GM18858 (cell line): Measurements from ENCODE around the gene EDAR.

Source experiments
- ATAC-seq: cut with Tn5 transposase; IDR thresholded peaks from one replicate; pipeline ENCODE4 v1.9.1; 2021; ENCODE audit not compliant: unreplicated experiment

The EDAR gene

GRCh38 chr2:108926561-108927380 lies 62.2 kb downstream of the EDAR start:
- ATAC-seq: no peak

DNA sequence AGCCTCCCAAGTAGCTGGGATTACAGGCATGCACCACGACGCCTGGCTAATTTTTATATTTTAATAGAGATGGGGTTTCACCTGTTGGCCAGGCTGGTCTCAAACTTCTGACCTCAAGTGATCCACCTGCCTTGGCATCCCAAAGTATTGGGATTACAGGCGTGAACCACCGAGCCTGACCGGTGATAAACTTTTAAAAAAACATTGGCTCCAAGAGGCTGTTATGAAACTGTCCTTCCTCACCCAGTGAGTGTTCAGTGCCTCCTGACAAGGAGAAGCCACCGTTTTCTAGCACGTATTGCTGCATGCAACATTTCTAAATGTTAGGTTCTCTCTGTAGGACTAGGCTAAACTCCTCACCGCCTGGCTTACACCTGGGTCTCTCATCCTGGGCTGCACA lies 63.3 kb downstream of the EDAR start:
- no peak for ATAC-seq

- ATAC-seq: no peak
Measured at GRCh38 chr2:108925286-108925685, 63.7 kb downstream of the EDAR start.

DNA sequence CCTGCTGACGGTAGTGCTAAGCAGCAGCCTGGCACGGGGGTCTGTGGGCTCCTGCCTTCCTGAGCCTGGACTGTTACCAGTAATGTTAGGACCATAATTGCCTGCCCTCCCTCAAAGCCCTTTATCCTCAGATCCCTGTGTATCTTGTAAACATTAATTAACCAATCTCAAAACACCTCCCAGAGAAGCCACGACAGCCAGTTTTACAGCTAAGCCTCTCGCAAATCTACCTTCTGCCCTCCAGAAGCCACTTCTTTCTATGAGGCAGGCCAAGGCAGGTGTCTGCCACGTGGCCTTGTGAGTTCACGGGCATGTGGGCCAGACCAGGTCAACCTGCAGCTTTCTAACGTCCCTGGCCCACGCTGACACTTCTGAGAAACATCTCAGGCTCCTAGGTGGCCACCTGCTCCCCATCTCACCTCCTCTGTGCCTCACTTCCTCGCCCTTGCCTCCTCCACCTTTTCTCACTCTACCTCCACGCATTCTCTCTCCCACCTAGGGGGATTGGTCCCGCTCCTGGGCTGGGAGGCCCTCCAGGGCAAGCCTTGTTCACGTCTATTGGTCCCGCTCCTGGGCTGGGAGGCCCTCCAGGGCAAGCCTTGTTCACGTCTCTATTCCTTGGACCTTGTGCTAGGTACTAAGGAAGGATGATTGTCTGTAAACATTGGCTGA lies 64.3 kb downstream of the EDAR start:
- ATAC-seq: no peak

DNA sequence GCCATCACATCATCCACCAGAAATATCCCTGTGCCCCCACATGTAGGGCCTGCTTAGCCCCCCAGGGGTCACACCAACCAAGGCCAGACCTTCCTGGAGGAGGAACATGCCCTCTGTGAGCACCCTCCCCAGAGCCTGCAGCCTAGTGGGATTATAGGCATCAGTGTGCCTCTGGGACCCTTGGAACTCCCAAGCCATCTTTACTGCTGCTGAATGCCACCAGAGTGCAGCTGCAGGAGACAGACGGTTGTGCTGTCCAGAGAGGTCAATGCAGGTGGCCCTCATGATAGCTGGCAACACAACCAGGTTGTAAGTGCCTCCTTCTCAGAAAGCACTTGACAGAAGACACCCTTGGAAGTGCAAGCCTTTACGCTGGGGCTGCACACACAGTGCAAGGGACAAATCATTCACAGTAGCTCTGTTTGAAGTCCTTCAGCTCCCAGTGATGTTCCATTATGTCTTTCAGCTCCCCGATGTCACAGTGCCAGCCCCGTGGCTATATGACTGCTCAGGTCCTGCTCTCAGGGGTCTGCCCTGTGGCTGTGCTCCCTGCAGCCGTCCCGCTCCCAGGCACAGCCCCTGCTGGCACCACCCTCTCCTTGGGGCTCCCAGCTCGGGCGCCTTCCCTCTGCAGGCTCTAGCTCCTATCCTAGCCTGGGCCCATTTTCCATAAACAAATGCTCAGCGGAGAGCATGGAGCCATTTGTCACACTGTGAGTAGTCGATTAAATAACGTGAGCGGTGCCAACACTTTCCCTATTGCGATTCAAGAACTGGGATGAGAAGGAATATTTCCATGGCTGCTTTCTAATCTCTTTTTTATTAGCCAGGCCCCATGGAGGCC lies 65.1 kb downstream of the EDAR start:
- ATAC-seq: no peak

- ATAC-seq: no peak
Measured at GRCh38 chr2:108923019-108923700, 65.9 kb downstream of the EDAR start.

DNA sequence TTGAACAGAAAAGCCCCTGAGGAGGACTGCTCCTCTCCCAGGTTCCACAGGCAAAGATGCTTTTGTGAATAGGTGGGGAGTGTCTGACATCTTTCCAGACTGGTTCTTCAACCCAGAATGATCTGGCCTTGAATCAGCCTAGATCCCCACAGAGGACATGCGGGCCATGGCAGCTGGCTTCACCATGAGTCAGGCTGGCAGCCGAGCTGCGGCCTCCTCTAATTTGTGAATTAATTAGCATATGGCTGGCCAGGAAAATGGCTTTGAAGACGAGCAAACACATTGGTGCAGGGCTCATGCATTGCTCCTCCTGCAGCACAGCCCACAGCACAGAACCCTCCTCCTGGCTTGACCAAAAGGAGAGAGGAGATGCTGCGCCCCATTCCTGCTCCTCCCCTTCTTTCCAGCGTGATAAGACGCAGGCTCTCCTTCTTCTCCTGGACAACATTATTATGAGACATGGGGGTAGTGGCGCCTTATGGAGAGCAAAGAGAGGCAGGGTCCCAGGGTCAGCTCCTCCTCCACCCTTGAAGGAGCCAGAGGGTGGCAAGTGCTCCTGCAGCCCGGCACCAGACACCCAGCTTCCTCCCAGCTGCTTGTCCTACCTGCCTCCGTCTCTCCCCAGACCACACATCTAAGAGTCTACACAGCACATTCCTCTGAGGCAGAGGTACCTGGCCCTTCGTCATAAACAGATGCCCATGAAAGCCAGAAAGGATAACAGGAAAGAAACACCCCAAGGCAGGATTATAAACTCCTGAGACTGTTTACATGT lies 66.7 kb downstream of the EDAR start:
- no peak for ATAC-seq

- ATAC-seq: no peak
Measured at GRCh38 chr2:108921096-108922030, 67.7 kb downstream of the EDAR start.

GRCh38 chr2:108920686-108921085 lies 68.3 kb downstream of the EDAR start:
- no peak for ATAC-seq

- no peak for ATAC-seq
Measured at GRCh38 chr2:108919571-108920373, 69.2 kb downstream of the EDAR start.

- ATAC-seq: no peak
Measured at GRCh38 chr2:108918941-108919341, 70.1 kb downstream of the EDAR start.

DNA sequence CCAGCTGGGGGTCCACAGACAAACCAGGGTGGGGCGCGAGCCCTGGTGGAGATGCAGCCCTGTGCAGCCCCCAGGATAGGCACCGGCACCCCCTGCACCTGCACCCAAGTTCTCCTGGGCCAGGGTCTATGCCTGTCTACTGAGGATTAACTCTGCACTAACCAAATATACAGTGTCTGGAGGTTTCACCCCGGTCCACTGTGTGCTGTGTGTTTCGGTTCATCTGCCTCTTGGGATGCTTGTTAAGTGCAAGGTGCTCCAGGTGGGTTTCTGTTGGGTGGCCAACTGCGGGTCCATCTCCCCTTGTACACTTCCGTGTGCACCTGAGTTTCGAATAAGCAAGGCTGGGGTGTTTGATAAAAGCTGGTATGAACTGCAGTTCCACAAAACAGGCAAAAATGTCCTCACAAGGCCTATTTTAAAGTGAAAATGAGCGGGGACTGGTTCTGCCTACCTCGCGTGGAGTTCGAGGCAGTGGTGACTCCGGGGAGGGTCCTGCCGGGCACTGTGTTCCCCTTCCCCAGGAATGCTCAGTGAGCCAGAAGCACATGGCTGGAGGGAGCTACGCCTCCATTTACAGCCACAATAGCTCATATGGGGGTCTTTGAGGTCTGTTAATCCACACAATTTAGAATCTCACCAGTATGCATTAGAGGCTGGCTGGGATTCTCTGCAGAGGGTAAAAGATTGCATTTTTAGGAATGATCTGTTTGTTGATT lies 70.7 kb downstream of the EDAR start:
- ATAC-seq: no peak

GRCh38 chr2:108917526-108917925 lies 71.5 kb downstream of the EDAR start:
- no peak for ATAC-seq

GRCh38 chr2:108916796-108917421 lies 72.1 kb downstream of the EDAR start:
- no peak for ATAC-seq

DNA sequence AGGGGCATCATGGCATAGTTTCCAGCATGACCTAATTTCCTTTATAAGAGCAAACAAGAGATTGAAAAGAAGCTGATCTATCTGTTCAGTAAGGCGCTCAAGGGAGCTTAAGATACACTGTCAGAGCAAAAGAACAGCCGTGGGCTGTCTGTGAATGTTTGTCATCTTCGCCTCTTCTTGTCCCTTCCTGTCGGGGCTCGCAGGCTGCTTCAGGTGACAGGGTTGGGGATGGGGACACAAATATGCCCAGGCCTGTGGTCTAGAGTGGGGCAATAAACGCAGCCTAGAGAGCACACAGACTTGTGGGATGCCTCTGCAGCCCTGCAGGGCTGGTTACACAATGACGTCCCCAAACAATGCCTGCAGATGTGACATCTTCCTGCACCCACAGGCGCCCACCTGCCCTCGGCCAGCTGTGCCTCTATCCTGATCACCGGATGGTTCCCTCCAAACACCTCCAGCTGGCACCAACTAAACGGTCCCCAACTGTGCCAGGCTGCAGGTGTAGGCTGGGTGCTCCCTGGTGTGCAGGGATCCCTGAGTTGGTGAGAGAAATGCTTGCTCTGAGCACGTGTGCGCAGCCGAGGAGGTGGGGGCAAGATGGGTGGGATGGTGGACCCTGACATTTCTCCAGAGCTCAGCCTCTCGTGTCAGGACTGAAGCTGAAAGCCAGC lies 72.8 kb downstream of the EDAR start:
- ATAC-seq: no peak

DNA sequence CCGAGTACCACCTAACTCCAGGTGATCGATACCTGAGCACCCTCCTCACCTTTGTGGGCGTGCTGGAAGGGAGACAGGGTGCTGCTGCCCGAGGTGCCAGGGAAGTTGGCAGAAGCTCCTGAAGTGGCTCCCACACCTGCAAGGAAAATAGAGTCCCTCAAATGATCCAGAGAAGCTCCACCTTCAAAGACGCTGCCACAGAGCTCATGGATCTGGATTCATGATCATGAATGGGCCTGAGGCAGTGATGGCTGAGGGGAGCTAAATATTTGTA lies 76.5 kb downstream of the EDAR start:
- no peak for ATAC-seq
